Stimulated activated CD8-positive, alpha-beta memory T cell treated with anti-CD3 and anti-CD28 coated beads, Interleukin-7, amount 100 ng/mL, for 48 hours (primary cell): ENCODE data around the gene RPS6KA2.
"Not testable (repeated sequence)": the region's sequence is repeated elsewhere in the genome, so short reads cannot be mapped to it uniquely, and the experiment has no call there.

ENCODE experiments used
- DNase-seq, 2 donors: peaks; one replicate each; pipeline ENCODE4 v3.0.0-alpha.2; 2020; ENCODE audit warnings: low read depth in 1 of 2; ENCODE audit errors: extremely low read depth in 1 of 2

Gene RPS6KA2

DNA sequence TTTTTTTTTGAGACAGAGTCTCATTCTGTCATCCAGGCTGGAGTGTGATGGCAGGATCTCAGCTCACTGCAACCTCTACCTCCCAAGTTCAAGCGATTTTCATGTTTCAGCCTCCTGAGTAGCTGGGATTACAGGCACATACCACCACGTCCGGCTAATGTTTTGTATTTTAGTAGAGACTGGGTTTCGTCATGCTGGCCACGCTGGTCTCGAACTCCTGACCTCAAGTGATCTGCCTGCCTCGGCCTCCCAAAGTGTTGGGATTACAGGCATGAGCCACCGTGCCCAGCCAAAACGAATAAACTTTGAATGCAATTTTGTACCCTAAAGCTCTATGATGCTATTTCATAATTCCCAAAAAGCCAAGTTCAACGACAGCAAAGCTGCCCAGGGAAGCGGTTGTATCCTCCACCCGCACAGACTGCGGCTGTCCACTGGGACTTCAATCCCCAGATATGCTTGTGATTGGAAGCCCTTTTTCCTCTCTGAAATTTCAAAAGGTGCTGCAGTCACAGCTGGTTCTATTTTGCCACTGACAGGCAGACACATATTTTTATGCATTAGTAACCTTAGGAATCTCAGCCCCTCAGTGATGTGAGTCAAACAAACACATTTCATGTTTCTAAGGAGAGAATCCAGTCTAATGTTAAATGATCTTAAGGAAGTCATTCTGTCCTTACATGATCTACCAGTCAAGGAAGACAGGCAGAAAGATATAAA, 31.8 kb downstream of the RPS6KA2 start:
- DNase-seq: no peak

- DNase-seq: no peak
Measured at GRCh38 chr6:166592821-166593220, 34.2 kb downstream of the RPS6KA2 start.

GRCh38 chr6:166591961-166592520, 35.0 kb downstream of the RPS6KA2 start:
- no peak for DNase-seq

GRCh38 chr6:166591026-166591425, 36.0 kb downstream of the RPS6KA2 start:
- no peak for DNase-seq

GRCh38 chr6:166589786-166590574, 37.1 kb downstream of the RPS6KA2 start:
- no peak for DNase-seq

GRCh38 chr6:166589337-166589731, 37.7 kb downstream of the RPS6KA2 start:
- DNase-seq: no peak

- no peak for DNase-seq
Measured at GRCh38 chr6:166588691-166589336, 38.2 kb downstream of the RPS6KA2 start.

DNA sequence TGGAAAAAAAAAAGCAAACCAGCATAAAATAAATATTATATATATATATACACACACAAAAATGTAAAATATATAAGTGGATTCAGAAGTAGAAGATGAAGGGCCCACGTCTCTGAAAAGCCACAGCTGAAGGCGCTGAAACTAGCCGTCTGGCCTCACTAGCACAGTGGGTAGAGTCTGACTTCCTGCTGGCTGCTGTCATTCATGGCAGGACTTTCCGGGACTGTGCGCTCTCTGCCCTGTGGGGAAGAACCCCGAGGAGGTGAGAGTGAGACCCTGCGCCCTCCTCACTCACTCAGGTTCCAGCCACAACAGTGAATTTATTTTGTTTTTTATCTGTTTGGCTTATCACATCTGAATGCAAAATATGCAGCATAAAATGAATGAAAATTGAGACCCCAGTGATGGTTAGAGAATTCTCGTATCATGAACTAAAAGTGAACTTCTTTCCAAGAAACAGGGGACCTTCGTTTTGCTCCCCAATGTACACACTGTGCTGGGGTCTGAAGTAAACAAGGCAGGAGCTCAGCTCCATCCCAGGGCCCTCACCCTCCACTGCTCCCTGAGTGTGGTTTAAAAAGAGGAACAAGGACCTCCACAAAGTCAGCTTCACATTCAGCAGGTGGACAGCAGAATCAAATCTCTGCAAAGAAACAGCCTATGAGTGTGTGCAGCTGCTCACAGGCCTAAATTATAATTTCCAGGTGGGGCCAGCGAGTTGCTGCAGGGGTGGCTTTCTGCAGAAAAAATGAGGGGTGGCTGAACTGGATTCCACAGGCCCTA, 39.2 kb downstream of the RPS6KA2 start:
- DNase-seq: no peak

GRCh38 chr6:166586424-166587156, 40.5 kb downstream of the RPS6KA2 start, which contains the start of gene RAMACL:
Gene RAMACL, minus strand, starts transcription at chr6:166586678. Its CDS starts 201 bp downstream, at chr6:166586477.
- DNase-seq: peak in 1 of 2 donors; percentile 11

DNA sequence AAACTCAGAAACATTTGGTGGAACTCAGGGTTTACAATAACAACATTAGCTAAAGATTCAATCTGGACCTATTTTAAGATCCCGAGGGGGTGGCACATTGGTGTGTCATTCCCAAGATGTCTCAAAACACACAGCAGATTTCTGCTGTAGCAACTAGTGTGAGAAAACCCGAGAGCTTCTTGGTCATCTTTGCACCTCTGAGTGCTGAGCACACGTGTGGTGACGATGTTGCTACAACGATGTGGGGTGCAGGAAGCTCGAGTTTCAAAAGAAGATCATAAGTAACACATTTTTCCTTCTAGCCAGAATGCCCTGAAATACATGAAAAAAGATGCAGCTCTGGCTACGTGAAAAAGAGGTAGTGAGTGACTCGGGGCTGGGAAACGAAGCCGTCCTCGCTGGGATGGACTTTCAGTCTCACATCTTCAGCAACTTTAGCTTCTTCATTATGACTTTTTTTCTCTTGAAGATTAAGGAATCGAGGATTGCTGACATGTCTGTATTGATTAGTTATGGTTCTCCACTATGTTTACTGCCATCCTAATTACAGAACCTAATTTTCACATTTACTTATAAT, 42.1 kb downstream of the RPS6KA2 start:
- no peak for DNase-seq

GRCh38 chr6:166584155-166584554, 42.9 kb downstream of the RPS6KA2 start:
- DNase-seq: no peak

DNA sequence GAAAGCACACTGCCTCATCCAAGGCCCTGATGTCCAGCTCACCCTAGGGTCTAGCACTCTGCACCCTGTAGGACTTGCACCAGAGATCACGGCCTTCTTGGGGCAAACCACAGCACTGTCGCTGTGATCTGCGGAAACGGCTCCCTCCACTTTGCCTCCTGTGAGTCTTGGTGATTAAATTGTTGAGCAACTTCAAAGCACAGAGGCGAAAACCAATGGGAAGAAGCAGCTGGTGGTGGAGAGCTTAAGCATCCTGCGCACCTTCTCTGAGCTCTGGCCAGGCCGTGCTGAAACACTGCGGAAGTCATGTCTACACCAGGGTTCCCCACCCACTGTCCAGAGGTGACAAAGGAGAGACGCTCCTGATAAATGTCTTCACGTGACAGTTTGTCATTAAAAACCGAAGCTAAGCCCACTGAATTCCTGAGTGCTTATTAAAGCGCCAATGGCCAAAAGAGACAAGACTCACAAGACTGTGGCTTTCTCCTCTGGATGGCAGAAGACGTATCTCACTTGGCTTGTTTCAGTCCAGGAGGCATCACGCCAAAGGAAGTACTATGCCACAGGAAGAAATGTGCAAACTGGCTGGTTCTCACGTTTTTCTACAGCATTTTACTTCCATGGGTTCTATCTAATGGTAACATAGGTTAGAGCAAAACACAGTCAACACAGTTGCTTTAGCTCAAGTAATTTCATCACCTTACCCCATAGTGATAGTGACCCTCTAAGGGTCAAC, 43.7 kb downstream of the RPS6KA2 start:
- no peak for DNase-seq

GRCh38 chr6:166582258-166582657, 44.8 kb downstream of the RPS6KA2 start:
- no peak for DNase-seq

DNA sequence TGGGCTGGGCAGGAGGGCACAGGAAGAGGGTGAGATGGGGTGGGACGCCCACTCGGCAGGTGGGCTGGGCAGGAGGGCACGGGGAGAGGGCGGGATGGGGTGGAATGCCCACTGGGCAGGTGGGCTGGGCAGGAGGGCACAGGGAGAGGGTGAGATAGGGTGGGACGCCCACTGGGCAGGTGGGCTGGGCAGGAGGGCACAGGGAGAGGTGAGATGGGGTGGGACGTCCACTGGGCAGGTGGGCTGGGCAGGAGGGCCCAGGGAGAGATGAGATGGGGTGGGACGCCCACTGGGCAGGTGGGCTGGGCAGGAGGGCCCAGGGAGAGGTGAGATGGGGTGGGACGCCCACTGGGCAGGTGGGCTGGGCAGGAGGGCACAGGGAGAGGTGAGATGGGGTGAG, 45.2 kb downstream of the RPS6KA2 start:
- not testable (repeated sequence) for DNase-seq

- no peak for DNase-seq
Measured at GRCh38 chr6:166581091-166581511, 46.0 kb downstream of the RPS6KA2 start.

DNA sequence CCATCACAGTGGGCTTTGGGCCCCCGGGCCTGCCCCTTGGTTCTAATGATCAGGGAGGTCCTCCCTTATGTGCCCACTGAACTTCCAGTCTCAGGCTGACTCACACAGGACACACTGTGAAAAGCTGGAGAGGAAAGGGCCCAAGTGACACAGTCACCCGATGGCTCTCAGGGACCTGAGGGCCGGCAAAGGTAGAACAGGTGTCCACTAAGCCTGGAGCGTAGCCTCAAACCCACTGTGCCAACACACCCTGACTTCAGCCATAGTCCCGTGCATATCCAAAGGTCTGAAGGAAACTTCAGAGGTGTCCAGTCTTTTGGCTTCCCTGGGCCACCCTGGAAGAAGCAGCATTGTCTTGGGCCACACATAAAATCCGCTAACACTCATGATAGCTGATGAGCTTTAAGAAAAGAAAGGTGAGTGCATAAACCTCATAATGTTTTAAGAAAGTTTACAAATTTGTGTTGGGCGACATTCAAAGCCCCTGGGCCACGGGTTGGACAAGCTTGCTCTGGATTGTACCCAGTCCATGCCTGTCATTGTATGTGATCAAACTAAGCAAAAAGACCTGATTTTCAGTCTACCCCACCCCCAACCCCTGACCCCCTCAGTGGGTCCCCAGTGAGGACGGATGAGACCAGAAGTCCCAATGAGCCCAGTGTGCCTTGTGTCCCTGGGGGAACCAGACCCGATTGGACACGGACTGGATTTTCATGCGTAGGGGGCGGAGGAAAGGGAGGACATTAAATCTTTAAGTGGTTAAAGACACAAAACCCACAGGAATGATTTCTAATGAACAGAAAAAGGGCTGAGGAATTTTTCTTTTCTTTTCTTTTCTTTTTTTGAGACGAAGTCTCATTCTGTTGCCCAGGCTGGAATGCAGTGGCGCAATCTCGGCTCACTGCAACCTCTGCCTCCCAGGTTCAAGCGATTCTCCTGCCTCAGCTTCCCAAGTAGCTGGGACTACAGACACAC, 46.7 kb downstream of the RPS6KA2 start:
- DNase-seq: no peak

GRCh38 chr6:166579237-166579850, 47.7 kb downstream of the RPS6KA2 start:
- no peak for DNase-seq
